SK-MEL-5 (cell line): Measurements from ENCODE around the gene DUSP1. TPM values are rescaled to one million over a fixed set of nuclear protein-coding genes. Genes with fewer than 3 reads are reported as not detected.

Source experiments
- DNase-seq: peaks from one replicate; pipeline ENCODE4 v3.0.0-alpha.2; 2016; ENCODE audit warnings: low read depth, low spot score
- in situ Hi-C: cut with HindIII; loops from 2 replicates; pipeline ENCODE4 v1.10.0; 2016; ENCODE audit warnings: low sequenced_read_pairs, high pct_unique_total_duplicates, low pct_unique_long_range_greater_than_20kb
- total RNA-seq: library from RNA; depleted of rRNA; stranded (reverse); fragments of >200 nt; shearing (Covaris generic); gene quantifications from 2 replicates; pipeline ENCODE4 v1.2.3, GENCODE V29; 2014

Gene DUSP1
- total RNA-seq, 1 experiment from 2014 or later = 10.9 TPM

DNA sequence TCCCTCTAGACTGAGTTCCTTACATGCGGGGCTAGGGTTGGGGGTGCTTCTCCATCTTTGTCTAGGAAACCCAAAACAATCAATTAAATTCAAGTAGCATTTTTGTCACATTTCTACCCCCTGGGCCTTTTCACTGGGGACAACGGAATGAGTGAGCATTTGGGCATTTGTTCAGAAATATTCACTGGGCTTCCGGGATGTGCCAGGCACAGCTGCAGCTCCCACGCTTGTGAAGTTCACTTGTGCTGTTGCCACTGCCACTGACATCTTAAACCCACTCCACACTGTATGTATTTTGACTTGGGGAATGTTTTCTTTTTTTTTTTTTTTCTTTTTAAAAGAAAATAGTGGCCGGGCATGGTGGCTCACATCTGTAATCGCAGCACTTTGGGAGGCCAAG, 31.6 kb downstream of the DUSP1 start:
- no peak for DNase-seq
- in situ Hi-C loops = no loop called here

DNA sequence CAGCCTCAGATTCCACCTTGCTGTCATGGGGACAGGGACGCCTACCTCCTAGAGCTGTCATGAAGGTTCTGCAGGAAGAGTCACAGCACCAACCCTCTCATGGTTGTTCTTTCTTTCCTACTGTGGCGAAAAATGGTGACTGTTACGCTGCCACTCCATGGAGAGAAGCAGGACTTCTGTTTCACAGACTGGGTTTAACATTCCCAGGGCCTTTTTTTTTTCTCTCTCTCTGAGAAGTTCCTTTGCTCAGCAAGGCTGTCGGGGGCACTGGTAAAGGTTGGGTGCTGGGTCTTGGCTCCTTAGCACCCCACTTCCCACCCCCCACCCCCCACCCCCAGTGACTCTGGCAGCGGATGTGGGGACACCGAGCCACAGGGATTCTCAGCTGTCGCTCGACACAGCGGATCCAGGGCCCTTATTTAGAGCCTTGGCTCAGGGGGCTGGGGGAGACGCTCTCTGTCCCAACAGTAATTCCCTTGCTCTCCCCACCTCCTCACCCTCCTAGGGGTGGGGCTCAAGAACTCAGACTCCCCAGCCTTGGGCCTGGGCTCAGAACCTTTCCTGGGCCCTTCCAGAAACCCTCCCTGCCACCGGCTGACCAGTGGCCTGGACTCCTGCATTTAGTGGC, 34.4 kb downstream of the DUSP1 start:
- in situ Hi-C loops = no loop called here
- peak; percentile 19 for DNase-seq

DNA sequence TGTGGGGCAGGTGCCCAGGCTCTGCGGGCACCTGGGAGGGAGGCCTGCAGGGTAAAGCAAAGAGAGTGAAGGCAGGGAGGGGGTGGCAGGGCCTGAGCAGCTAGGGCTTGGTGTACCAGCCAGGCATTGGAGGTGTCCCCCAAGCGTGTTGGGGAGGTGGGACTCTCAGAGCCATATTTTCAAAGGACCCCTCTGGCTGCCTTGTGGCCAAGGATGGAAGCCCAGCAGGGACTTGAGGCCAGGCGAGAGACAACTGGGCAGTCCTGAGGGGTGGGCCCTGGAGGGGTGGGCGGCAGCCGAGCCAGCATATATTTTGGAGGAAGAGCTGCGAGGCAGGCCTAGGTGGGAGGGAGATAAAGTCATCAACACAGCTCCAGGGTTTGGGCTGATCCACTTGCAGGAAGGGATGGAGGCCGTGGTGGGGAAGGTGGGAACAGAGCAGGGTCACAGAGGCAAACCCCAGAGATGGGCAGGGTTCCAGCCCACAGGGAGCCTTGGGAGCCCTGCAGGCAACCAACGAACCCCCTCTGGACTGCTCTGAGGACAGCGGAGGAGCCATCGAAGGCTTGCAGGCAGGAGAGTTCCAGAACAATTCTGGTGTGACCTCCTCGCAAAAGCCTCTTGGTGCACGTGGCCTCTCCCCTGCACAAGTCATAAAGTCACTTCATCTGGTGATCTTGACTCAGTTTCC, 35.7 kb downstream of the DUSP1 start:
- in situ Hi-C loops = no loop called here
- no peak for DNase-seq

DNA sequence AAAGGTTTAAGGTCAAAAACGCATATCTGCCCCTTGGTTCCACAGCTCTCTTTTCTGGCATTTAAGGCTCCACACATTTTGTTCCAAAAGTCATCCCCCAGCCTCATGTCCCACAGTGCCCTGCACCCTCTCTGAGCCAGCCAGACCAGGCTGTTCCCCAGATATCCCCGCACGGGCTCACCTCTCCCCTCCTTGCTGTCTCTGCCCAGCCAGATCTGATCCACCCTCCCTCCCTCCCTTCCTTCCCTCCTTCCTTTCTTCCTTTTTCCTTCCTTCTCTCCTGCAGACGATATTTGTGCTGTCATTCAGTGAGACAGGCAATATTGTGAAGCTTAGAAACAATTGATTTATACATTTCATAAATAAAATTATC, 37.0 kb downstream of the DUSP1 start:
- in situ Hi-C loops = no loop called here
- no peak for DNase-seq

DNA sequence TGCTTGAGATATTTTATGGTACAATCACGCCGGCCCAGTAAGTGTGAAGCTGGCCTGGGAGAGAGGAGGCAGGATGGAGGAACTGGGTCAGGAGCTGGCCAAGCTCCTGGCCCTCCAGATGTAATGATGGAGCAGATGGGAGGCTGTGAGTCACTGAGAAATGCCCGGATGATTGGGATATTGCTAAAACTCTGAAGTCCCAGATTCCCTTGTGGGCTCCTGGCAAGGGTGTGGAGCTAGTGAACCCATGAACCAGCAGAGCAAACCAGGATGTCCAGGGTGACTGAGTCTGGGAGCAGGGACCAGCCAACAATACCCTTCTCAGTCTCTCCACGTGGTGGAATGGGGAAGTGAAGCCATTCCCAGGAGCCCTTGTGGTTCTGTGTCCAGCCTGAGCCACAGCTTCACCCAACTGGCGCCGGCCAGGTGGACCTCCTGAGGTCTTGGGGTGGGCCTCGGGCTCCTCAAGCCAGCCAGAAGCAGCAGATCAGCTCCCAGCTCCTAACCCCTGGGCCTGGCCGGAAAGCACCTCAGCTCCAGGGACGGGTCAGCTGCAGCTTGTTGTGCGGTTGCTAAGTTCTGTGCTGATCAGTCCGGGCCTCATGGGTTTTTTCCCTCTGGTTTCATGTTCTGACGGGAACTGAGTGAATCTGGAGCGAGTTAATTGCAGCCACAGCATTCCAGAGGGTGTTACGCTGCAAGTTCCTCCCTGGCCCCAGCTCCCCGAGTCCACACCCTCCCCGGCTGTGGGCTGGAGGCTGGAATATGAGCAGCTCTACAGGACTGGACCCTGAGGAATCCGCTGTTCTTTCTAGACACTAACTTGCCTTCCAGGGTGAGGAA, 37.6 kb downstream of the DUSP1 start:
- no peak for DNase-seq
- in situ Hi-C loops = no loop called here

DNA sequence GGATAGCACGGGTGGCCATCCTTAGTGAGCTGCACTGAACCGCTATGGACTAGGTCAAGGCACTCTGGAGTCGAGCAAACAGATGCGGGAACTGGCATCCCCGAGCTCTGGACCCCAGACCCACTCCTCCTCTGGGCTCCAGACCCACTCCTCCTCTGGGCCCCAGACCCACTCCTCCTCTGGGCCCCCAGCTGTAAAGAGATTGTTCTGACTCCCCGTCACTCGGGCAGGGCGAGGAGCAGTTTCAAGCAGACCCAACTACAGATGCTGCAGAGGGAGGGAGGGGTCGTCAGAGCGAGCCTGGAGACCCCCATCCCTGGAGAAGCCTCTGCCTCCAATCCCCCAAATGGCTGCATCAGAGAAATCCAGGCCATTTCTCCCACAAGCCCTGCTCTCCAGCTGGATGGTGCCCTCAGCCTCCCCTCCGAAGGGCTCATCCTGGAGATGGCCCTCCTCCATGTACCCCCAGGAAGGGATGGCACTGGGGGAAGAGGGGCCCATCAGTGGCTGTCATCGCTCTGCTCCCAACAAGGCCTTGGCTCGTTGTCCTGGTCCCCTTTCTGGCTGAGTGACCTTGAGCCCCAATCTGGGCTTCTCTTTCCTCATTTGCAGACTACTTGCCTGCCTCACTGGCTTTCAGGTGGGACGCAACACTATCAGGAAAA, 38.7 kb downstream of the DUSP1 start:
- in situ Hi-C loops = no loop called here

DNA sequence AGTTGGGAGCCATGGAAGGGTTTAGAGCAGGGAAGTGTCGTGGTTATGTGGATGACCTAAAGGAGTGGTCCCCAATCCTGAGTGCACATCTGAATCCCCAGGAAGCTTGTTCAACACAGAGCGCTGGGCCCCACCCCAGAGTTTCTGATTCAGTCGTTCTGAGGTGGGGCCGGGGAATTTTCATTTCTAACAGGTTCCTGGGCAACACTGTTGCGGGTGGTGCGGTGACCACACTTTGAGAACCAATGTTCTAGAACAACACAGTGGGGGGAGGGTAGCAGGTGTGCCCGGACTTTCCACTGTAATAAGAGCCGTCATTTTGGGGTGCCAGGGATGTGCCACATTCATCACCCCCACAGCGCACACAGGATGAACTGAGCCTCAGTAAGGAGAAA, 39.3 kb downstream of the DUSP1 start:
- in situ Hi-C loops = no loop called here
- DNase-seq = no peak

More for the DNA sequence above, 38.7 kb downstream of the DUSP1 start:
- no peak for DNase-seq

DNA sequence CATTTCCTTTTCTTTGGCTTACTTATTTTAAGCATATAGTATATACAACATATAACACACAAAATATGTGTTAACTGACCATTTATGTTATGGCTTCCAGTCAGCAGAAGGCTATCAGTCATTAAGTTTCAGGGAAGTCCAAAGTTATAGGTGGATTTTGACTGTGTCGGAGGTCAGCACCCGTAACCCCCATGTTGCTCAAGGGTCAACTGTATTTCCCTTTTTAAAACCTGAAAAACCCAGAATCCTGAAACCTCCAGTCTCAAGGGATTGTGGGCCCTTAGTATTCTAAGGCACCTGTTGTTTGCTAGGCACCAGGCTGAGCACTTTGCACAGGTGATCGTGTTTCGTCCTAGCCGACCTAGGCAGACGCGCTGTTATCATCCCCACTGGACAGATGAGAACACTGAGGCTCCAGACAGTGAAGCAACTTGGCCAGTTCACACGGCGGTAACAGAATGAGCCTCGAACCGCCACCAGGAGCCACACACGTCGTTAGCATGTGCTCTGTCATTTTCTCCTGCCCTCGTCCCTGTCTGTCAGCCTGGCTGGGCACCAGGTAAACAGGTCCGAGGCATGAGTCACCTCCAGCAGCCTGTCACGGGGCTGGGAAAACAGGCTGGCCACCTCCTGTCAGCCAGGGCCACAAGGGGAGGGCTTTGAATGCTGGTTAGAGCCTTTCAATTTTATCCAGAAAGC, 39.9 kb downstream of the DUSP1 start:
- in situ Hi-C loops = no loop called here
- DNase-seq = no peak

DNA sequence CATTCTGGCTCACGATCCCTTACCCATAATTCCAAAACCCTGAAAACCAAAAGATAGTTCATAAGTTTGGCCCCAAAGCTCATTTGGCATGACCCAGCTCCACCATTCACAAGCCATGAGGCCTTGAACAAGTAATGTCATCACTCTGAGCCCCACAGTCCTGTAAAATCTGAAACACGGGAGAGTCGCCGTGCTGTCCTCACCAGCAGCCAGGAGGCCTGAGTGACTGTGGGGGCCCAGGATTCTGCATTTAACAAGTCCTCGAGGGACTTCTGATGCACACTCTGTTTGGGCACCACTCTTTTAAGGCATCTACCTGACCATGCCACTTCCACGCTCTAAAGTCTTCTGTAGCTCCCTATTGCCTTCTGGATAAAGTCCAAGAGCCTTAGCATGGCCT, 40.8 kb downstream of the DUSP1 start:
- no peak for DNase-seq
- in situ Hi-C loops = no loop called here

DNA sequence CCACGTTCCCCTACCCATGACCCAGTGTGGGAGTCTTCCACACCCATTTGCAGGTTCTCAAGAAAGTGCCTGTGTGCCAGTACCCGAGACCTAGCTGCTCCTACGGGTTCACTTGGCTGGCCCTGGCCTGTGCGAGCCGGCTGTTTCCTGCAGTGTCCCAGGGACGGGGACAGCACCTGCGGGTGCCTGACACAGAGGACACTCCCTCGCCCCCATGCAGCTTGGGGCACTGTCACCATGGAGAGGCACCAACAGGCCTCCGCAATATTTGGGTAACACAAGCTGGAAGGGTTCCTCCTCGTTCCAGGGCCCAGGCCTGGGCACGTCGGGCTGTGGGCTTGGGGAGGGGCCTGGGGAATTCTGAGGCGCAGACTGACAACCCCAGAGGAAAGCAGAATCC, 41.4 kb downstream of the DUSP1 start:
- in situ Hi-C loops = no loop called here
- DNase-seq = no peak

DNA sequence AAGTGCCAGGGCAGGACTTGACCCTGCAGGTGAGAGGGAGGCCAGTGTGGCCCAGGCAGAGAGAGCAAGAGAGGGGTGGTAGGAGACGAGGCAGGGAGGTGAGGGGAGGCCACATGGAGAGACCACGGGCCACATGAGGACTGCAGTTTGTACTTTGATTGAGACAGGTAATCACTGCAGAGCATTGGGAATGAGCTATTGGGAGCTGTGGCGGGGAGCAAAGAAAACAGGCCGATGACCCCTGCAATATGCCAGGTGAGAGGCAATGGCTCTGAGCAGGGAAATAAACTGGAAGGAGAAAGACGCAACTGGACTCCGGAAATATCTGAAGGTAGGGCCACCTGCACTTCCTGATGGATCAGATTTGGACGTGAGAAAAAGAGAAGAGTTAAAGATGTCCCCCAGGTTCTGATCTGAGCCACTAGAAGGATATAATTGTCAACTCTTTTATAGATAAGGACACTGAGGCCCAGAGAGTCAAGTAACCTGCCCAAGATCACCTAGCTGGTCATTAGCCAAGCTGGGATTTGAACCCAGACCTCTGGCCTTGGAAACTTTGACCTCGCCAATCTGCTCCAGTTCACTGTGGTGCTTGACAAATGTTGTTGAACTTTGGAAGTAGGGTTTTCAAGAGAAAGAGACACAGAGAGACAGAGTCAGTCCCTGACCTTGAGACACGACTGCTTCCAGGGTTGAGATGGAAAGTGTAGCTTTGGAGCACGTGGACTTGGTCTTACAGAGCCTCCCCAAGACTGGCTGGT, 42.3 kb downstream of the DUSP1 start:
- in situ Hi-C loops = no loop called here
- no peak for DNase-seq

DNA sequence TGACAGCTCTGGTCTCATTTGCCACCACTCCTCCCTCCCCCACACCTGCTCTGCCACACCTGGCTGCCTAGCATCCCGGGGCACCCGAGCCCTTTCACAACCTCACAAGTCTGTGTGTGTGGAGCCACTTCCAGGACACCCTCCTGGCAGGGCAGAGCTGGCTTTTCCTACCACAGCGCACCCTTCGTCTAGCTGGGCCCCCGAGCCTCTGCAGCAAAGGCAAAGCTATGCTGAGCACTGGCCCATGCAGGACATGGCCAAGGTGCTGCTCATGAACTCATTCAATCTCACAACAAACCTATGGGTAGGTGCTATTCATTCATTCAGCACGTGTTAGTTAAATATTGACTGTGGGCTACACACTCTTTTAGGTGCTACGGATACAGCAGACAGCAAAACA, 43.4 kb downstream of the DUSP1 start:
- DNase-seq = no peak
- in situ Hi-C loops = no loop called here

DNA sequence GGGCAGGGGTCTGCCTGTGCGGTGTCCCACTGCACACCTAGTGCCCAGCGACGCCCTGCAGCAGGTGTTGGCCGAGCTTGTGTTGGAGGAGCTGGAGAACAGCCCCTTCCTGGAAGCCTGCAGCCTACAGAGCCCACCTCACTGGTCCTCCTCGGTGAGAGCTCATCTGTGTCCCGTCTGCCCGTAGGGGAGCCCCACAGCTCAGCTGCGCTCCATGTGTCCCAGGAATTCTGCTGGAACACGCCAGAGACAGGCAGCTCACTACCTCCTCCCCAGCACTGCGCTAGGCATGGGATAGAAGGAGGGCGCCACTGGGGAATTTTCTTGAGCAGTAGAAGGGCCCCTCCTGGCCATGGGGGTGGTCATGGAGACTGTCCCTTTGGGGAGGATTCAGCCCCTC, 44.0 kb downstream of the DUSP1 start:
- in situ Hi-C loops = no loop called here
- DNase-seq = no peak

DNA sequence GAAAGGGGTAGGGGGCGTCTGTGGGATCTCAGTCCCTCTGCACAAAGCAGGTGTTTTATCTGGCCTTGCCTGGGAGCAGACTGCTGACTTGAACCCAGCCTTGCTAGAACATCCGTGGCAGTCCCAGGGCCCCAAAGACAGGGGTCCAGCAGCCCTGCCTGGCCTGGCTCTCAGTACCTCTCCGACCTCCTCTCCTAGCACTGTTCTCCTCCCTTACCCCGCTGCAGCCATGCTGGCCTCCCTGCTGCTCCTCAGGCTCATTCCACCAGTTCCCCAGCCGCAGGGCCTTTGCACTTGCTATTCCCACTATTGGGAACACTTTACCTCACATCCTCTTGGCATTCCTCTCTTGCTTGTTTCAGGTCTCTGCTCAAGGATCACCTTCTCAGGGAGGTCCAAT, 45.2 kb downstream of the DUSP1 start:
- DNase-seq = no peak
- in situ Hi-C loops = no loop called here

DNA sequence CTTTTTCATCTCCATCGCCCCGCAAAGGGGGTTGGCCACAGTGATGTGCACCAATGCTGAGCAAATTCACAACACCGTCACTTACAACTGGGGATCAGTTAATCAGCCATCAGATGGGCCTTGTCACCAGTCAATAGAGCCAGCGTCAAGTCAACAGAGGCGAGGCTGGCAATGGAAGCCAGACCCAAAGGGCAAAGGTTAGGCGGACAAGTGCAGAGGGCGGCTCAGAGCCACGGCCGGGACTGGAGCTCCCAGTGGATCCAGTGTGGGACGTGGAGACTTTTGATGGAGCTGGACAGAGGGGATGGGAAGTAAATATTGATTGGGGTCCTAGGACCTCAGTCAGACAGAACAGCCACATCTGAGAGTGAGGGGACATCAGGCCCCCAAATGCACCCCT, 45.7 kb downstream of the DUSP1 start:
- no peak for DNase-seq
- in situ Hi-C loops = no loop called here

DNA sequence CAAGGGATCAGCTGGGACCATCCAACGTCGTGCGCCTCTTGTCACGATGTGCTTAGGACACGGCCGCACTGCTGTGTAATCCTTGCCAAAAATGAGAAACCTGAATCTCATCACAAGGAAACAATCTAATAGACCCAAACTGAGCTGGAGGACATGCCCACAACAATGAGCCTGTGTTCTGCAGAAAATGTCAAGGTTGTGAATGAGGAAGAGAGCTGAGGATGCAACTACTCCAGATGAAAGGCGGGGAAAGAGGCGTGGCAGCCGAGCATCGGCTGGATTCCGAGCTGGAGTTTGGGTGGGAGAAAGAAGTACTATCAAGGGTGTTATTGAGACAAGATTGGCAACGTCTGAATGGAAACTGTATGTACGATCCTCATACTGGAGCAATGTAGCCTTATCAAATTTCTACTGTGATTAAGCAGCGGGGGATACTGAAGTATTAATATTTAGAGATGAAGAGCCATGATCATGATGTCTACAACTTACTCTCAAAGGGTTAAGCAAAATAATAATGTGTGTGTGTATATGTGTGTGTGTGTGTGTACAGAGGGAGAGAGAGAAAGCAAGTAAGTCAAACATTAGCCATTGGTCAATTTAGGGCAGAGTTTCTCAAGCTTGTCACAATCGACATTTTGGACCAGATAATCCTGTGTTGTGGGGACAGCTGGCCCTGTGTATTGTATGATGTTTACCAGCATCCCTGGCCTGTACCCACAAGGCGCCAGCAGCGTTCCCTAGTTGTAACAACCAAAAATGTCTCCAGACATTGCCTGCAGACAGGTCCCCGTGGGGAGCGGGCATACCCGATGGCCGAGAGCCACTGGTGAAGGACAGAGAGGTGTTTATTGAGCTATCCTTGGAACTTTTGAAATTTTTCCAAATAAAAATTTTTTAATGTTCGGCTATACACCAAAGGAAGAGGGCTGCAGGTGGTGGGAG, 46.5 kb downstream of the DUSP1 start:
- in situ Hi-C loops = no loop called here
- DNase-seq = peak; percentile 73
